CD4-positive, alpha-beta T cell treated with Interleukin-17A for 4 hours (primary cell): ENCODE measurements around the gene SSBP4.

Source experiments
- DNase-seq: peaks from one replicate; pipeline ENCODE4 v3.0.0-alpha.2; 2020; ENCODE audit warnings: mixed read lengths

Gene SSBP4

GRCh38 chr19:18422530-18423191, 3.5 kb downstream of the SSBP4 start:
- DNase-seq, result peak; percentile 60

DNA sequence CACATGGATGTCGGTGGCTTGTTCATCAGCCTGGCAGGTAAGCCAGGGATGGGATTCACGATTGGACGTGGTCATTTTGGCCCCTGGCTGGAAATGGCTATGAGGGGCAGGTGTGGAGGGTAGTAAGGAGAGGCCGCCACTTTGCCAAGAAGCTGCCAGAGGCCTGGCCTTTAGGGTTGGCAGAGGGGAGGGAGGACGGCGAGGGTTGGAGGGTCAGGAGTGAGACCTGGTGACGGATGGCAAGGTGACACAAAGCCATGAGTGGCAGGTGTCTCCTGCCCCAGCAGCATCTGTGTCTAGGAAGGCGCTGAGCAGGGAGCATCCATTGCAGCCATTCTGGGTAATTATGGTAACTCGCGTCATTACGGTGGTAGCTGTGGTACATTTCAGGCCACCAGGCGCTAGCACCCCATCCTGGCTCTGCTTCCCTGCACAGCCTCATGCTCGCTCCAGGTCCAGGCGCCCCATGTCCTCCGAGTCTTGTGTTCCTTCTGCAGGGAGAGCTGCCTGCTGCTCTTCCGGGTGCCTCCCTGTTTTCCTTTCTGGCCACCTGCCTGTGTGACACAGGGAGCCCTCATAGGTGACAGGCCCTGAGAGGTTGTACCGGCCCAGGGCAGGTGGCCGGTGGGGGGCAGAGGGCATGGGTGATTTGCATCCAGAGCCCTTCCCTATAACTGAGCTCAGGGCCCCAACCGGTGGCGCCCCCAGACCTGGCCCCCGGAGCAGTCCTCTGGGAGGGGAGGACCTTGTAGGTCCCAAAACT, 4.2 kb downstream of the SSBP4 start:
- DNase-seq, result no peak

- no peak for DNase-seq
These were observed 5.1 kb downstream of the SSBP4 start for GRCh38 chr19:18424122-18424889.

- DNase-seq, result no peak
These were observed 5.8 kb downstream of the SSBP4 start for GRCh38 chr19:18424890-18425514.

DNA sequence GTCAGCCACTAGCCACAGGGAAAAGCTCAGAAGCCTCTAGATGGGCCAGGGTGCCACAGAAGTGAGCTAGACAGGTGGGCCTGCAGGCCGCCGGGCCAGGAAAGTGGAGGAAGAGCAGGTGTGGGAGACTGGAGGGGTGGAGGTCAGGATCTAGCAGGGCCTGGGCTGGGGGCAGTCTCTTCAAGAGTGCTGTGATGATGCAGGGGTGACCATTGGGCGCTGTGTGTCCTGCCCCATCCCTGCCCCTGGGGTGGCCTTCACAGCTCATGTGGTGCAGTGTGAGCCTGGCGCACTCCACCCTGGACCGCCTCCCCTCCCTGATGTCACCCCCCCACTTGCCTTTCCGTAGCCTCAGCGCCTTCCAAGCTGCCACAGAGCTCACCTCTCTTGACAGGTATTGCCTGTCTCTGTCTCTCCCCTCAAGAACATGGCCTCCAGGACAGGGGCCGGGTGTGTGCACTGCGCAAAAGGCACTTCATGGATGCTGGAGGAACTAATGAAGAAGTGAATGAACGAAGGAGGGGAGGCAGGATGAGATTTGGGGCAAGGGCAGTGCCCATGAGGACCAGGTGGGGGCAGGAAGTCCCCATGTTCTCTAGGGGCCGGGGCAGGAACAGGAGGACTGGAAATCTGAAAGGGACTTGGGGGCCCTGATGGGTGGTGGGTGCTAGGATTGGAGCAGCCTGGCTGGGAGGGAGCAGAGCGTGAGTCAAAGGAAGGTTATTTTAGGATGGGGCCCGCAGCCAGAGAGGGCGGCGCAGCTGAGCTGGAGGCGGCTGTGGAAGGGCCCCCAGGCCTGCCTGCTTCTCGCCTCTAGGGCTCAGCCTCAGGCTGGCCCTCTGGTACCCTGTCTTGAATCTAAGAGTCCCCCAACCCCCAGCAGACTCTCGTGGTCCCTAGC, 6.6 kb downstream of the SSBP4 start:
- DNase-seq, result no peak

- no peak for DNase-seq
These were observed 7.2 kb downstream of the SSBP4 start for GRCh38 chr19:18426416-18426767.

GRCh38 chr19:18427080-18427742, 8.0 kb downstream of the SSBP4 start:
- DNase-seq, result no peak

- DNase-seq, result no peak
These were observed 8.5 kb downstream of the SSBP4 start for GRCh38 chr19:18427743-18428113.

DNA sequence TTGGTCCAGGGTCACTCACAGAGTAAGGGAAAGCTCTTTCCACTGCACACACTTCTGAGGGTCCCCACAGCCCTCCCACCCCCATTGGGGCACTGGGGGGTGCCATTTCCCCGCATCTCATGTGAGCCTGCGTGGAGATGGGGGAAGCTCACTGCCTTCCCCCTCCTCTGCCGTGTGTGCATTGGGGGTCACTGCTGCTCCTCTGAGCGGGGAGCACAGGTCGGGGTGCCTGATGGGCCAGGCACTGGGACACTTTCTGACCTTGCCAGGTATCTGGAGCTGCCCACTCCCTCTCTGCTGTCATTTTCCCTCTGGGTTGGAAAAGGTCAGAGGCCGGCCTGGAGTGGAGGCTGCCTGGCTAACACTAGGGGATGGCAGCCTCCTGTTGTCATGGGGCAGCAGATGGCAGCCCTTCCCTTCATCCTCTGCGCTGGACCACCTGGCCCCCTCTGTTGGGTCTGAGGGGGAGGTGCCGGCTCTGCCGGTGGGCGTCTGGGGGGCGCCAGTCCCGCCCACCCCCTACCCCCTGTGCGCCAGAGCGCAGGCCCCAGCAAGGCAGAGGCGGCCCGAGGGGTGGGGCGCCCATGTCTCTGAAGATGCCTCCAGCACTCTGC, 9.1 kb downstream of the SSBP4 start:
- no peak for DNase-seq

GRCh38 chr19:18428787-18429674, 9.8 kb downstream of the SSBP4 start:
- DNase-seq, result peak; percentile 87

DNA sequence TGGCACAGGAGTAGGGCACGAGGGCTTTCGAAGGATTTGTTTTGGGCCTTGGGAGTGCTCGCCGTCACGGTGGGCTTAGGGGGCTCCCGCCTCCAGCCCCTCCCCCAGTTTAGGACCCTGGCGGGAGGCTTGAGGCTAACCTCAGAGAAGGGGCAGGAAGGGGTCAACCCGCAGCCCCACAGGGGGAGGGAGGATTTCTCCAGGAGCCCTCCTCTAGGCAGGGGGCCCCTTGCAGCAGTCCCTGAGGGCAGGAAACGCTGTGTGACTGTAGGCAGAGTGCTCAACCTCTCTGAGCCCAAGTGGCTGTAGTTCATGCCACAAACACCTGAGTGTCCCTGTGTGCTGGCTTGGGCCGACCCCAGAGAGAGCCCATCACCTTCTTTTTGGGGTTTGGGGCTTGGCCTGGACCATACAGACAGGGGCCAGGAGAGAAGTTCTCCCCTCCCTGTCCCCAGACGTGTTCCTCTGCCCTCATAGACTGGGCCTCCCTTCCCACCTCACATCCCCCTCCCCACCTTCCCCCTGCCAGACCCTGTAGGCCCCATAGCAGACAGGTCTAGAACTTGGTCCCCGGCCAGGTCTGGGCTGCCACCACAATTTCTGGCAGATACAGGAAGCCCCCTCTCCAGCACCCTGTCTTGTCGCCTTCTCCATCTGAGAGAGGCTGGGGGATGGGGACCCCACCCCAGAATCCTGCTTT, 10.7 kb downstream of the SSBP4 start:
- no peak for DNase-seq

GRCh38 chr19:18430417-18431144, 11.4 kb downstream of the SSBP4 start:
- no peak for DNase-seq

DNA sequence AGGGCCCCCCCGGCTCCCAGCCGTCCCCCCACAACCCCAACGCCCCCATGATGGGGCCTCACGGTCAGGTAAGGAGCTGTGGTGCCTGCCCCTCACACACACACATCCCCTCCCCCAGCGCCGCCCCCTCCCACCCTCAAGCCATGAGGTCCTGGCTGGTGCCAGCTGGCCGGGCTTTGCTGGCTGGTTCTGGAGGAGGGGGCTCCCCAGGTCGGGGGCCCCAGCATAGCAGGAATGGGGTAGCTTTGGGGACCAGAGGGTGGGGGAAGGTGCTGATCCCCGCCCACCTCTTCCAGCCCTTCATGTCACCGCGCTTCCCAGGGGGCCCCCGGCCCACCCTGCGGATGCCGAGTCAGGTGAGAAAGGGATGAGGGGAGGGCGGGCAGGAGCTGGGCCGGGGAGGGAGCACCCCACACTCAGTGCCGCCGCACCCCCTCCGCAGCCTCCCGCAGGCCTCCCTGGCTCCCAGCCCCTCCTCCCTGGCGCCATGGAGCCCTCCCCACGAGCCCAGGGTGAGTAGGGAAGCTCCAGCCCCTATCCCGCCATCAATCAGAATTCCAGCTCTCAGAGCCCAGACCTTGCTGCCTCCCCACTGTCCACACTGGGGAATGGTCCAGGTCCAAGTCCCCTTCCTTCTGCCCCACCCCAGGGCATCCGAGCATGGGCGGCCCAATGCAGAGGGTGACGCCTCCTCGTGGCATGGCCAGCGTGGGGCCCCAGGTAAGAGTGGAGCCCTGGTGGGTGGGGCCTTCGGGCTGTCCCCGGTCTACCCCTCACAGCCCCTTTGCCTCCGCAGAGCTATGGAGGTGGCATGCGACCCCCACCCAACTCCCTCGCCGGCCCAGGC, 12.4 kb downstream of the SSBP4 start:
- no peak for DNase-seq

DNA sequence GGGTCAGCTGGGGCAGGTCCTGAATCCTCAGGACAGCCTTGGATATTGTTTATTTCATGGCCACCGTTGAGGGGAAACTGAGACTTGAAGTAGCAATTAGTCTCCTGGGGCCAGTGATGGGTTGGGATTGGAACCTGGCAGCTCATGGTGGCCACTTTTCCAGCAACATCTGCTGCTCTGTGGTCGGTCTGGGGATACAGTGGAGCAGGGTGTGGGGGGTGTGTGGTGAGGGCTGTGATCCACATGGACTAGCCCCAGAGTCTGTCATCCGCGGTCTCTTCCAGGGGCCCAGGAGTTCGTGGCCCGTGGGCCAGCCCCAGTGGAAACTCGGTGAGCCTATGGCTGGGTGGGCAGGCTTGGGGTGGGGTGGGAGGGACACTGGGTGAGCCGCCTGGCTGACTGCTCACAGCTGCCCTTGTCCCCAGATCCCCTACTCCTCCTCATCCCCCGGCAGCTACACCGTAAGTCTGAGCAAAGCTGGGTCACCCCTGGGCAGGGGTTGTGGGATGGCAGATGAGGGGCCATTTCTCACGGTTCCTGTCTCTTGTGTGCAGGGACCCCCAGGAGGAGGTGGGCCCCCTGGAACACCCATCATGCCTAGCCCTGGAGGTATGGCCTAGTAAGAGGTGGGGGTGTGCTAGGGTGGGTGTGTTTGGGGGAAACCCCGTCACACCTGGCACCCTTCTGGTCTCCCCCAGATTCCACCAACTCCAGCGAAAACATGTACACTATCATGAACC, 13.2 kb downstream of the SSBP4 start:
- DNase-seq, result no peak

DNA sequence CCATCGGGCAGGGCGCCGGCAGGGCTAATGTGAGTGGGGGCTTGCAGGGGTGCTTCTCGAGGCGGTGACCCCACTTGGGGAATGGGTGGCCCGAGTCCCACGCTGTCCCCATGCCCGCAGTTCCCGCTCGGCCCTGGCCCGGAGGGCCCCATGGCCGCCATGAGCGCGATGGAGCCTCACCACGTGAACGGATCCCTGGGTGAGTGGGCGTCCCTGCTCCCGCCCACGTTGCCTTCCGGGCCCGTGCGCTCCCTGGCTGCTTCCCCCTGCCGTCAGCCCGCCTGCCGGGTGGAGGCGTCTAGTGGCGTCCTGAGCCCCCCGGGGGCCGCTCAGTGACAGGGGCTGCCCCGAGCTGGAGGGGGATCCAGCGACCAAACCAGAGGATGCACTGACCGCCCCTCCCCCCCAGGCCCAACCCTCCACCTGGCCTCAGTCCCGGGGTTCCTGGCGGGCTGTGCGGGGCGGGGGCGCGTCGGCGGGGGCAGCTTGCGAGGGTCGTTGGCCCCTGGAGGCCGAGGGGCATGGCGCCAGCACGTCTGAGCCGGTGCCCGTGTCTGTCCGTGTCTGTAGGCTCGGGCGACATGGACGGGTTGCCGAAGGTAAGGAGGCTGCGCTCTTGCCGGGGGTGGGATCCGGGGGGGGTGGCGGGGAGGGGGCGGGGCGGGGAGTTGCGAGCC, 14.0 kb downstream of the SSBP4 start:
- DNase-seq, result peak; percentile 63

DNA sequence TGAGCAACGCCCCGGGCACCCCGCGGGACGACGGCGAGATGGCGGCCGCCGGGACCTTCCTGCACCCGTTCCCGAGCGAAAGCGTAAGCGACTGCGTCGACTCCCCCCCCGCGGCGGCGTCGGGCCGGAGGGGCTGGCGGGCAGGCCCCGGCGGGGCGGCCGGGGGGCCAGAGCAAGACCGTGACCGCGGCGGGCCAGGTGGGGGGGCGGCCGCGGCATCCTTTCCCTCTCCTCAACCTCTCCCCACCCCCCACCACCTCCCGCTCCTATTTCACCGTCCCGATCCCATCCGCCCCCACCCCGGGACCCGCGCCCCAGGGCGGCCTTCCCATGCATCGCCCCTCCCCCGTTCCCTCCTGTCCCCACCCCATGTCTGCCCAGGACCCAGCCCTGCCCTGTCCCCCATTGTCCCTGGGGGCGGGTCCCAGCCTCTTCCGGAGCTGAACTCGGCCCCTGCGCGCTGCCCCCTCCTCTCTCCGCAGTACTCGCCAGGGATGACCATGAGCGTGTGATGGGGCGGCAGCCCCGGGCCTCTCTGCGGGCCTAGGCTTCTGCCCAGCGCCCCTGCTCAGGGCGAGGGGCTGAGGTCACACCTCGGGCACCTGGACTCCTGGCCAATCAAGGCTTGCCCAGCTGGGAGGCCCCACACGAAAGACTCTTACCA, 14.7 kb downstream of the SSBP4 start:
- no peak for DNase-seq
